Peyer's patch (tissue), 4 donors: ENCODE data around the gene PLXNA2.

Experiments used
- POLR2A ChIP-seq, 2 donors: fragments of 450-650 bp; IDR thresholded peaks; one replicate each; pipeline ENCODE4 v1.5.1; 2017; ENCODE audit warnings: antibody characterized with exemption in 2 of 2, mild to moderate bottlenecking in 2 of 2, moderate library complexity in 2 of 2
- TF ChIP-seq, protein P1 (sequence below), 6 experiments: fragments of 450-650 bp in 4 of 6; fragments of 200-600 bp in 2 of 6; sonication (generic) in 1 of 6; IDR thresholded peaks; one replicate each; pipeline ENCODE4 v1.5.1; 2017 to 2019; ENCODE audit warnings: antibody characterized with exemption in 6 of 6, mild to moderate bottlenecking in 3 of 6, moderate library complexity in 1 of 6

DNA sequence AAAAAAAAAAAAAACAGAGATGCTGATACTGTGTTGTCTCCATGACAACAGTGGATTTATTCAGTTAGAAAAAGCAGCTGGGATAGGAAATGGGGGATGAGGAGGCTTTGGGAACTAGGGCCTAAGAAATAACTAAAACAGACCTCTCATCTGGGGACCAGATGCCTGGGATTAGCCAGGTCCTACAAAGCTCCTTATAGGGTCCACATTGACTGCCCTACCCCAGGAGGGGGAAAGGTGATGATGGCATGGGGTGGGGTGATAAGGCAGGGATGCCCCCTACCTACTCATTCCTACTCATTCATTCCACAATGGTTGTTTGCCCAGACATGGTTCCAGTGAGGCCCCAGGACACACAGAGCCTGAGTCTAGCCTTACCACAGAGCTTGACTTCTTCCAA lies 131.2 kb downstream of the PLXNA2 start:
- TF ChIP-seq, protein P1, sequence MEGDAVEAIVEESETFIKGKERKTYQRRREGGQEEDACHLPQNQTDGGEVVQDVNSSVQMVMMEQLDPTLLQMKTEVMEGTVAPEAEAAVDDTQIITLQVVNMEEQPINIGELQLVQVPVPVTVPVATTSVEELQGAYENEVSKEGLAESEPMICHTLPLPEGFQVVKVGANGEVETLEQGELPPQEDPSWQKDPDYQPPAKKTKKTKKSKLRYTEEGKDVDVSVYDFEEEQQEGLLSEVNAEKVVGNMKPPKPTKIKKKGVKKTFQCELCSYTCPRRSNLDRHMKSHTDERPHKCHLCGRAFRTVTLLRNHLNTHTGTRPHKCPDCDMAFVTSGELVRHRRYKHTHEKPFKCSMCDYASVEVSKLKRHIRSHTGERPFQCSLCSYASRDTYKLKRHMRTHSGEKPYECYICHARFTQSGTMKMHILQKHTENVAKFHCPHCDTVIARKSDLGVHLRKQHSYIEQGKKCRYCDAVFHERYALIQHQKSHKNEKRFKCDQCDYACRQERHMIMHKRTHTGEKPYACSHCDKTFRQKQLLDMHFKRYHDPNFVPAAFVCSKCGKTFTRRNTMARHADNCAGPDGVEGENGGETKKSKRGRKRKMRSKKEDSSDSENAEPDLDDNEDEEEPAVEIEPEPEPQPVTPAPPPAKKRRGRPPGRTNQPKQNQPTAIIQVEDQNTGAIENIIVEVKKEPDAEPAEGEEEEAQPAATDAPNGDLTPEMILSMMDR (IDR thresholded peaks at IDR 0.05), result no peak
- no peak for TF ChIP-seq POLR2A (IDR thresholded peaks at IDR 0.05)
